HL-60 (cell line): ENCODE results near the gene SH3D19.

Experiments
- GABPA ChIP-seq: IDR thresholded peaks from 2 replicates; pipeline ENCODE4 v1.6.1; 2012; ENCODE audit warnings: low read depth
- POLR2AphosphoS5 ChIP-seq: IDR thresholded peaks from 2 replicates; pipeline ENCODE4 v1.6.1; 2012; ENCODE audit warnings: low read depth
- TF ChIP-seq, protein P1 (sequence below): IDR thresholded peaks from one replicate; pipeline ENCODE4 v1.5.1; 2011; ENCODE audit warnings: low read length, control low read depth, inconsistent platforms; ENCODE audit not compliant: insufficient read depth
- TF ChIP-seq, protein P2 (sequence below): IDR thresholded peaks from 2 replicates; pipeline ENCODE4 v1.6.1; 2012; ENCODE audit warnings: low read depth; ENCODE audit not compliant: insufficient replicate concordance

DNA sequence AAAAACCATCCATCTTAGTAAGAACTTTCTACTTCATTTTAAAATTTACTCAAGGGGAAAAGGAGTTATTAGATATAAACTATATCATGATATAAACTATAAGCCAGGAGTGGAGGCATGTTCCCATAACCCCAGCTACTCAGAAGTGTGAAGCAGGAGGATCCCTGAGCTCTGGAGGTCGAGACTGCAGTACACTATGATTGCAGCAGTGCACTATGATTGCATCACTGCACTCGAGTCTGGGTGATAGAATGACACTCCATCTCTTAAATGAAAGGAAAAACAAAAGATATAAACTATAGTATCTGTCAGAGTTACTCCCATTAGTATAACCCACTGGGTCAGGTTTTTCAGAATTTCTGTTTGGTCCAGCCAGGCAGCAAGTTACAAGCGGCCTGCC, 178.4 kb downstream of the SH3D19 start:
- TF ChIP-seq POLR2AphosphoS5 (no peak), GABPA (no peak)
- TF ChIP-seq, protein P1, sequence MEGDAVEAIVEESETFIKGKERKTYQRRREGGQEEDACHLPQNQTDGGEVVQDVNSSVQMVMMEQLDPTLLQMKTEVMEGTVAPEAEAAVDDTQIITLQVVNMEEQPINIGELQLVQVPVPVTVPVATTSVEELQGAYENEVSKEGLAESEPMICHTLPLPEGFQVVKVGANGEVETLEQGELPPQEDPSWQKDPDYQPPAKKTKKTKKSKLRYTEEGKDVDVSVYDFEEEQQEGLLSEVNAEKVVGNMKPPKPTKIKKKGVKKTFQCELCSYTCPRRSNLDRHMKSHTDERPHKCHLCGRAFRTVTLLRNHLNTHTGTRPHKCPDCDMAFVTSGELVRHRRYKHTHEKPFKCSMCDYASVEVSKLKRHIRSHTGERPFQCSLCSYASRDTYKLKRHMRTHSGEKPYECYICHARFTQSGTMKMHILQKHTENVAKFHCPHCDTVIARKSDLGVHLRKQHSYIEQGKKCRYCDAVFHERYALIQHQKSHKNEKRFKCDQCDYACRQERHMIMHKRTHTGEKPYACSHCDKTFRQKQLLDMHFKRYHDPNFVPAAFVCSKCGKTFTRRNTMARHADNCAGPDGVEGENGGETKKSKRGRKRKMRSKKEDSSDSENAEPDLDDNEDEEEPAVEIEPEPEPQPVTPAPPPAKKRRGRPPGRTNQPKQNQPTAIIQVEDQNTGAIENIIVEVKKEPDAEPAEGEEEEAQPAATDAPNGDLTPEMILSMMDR: no peak
- TF ChIP-seq, protein P2, sequence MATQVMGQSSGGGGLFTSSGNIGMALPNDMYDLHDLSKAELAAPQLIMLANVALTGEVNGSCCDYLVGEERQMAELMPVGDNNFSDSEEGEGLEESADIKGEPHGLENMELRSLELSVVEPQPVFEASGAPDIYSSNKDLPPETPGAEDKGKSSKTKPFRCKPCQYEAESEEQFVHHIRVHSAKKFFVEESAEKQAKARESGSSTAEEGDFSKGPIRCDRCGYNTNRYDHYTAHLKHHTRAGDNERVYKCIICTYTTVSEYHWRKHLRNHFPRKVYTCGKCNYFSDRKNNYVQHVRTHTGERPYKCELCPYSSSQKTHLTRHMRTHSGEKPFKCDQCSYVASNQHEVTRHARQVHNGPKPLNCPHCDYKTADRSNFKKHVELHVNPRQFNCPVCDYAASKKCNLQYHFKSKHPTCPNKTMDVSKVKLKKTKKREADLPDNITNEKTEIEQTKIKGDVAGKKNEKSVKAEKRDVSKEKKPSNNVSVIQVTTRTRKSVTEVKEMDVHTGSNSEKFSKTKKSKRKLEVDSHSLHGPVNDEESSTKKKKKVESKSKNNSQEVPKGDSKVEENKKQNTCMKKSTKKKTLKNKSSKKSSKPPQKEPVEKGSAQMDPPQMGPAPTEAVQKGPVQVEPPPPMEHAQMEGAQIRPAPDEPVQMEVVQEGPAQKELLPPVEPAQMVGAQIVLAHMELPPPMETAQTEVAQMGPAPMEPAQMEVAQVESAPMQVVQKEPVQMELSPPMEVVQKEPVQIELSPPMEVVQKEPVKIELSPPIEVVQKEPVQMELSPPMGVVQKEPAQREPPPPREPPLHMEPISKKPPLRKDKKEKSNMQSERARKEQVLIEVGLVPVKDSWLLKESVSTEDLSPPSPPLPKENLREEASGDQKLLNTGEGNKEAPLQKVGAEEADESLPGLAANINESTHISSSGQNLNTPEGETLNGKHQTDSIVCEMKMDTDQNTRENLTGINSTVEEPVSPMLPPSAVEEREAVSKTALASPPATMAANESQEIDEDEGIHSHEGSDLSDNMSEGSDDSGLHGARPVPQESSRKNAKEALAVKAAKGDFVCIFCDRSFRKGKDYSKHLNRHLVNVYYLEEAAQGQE: no peak
